H9 (cell line): ENCODE data around the gene ADAM23. TPM values are rescaled to one million over a fixed set of nuclear protein-coding genes. Genes with fewer than 3 reads are reported as not detected.

Source experiments
- DNase-seq: peaks from one replicate; pipeline ENCODE4 v3.0.0-alpha.2; 2017
- H2AFZ ChIP-seq: one replicate; pipeline ENCODE4 v1.6.1; 2013; ENCODE audit warnings: mild to moderate bottlenecking, low read length, control low read depth, moderate library complexity
- H2AK5ac ChIP-seq: 2 replicates; pipeline ENCODE4 v1.6.1; 2013; ENCODE audit warnings: low read length, control low read depth, mixed read lengths; ENCODE audit not compliant: insufficient read length
- H2BK120ac ChIP-seq: one replicate; pipeline ENCODE4 v1.6.1; 2013; ENCODE audit warnings: low read depth, mild to moderate bottlenecking, low read length, control low read depth, inconsistent platforms; ENCODE audit not compliant: poor library complexity, severe bottlenecking
- H2BK12ac ChIP-seq: 2 replicates; pipeline ENCODE4 v1.6.1; 2013; ENCODE audit warnings: low read length, control low read depth, mixed read lengths, low read depth; ENCODE audit not compliant: insufficient read length
- H2BK15ac ChIP-seq: 2 replicates; pipeline ENCODE4 v1.6.1; 2013; ENCODE audit warnings: low read depth, low read length, control low read depth
- H2BK20ac ChIP-seq: one replicate; pipeline ENCODE4 v1.6.1; 2013; ENCODE audit warnings: low read depth, mild to moderate bottlenecking, low read length, control low read depth, inconsistent platforms; ENCODE audit not compliant: poor library complexity, severe bottlenecking
- H2BK5ac ChIP-seq: 2 replicates; pipeline ENCODE4 v1.6.1; 2013; ENCODE audit warnings: low read length, control low read depth, mixed read lengths; ENCODE audit not compliant: insufficient read length
- H3K14ac ChIP-seq: 2 replicates; pipeline ENCODE4 v1.6.1; 2013; ENCODE audit warnings: low read length, control low read depth; ENCODE audit not compliant: insufficient read depth
- H3K18ac ChIP-seq: 2 replicates; pipeline ENCODE4 v1.6.1; 2013; ENCODE audit warnings: low read depth, mild to moderate bottlenecking, mixed read lengths, low read length, control low read depth; ENCODE audit not compliant: insufficient read length
- H3K23ac ChIP-seq: 2 replicates; pipeline ENCODE4 v1.6.1; 2013; ENCODE audit warnings: low read length, control low read depth, mixed read lengths, low read depth; ENCODE audit not compliant: insufficient read length
- H3K23me2 ChIP-seq: 2 replicates; pipeline ENCODE4 v1.6.1; 2013; ENCODE audit warnings: low read depth, mild to moderate bottlenecking, mixed read lengths, low read length, control low read depth; ENCODE audit not compliant: insufficient read length, poor library complexity, severe bottlenecking
- H3K27ac ChIP-seq: 2 replicates; pipeline ENCODE4 v1.5.1; 2013; ENCODE audit warnings: low read length, control low read depth, mixed read lengths, low read depth; ENCODE audit not compliant: insufficient read length
- H3K27me3 ChIP-seq: 2 replicates; pipeline ENCODE4 v1.6.1; 2013; ENCODE audit warnings: low read length, control low read depth, inconsistent platforms; ENCODE audit not compliant: insufficient read depth
- H3K4ac ChIP-seq: 2 replicates; pipeline ENCODE4 v1.6.1; 2013; ENCODE audit warnings: low read depth, mild to moderate bottlenecking, control low read depth, inconsistent platforms, low read length, moderate library complexity
- H3K4me1 ChIP-seq: 2 replicates; pipeline ENCODE4 v1.6.1; 2013; ENCODE audit warnings: low read length, control low read depth, inconsistent platforms; ENCODE audit not compliant: insufficient read depth
- H3K4me2 ChIP-seq: 2 replicates; pipeline ENCODE4 v1.6.1; 2013; ENCODE audit warnings: low read length, control low read depth, mixed read lengths; ENCODE audit not compliant: insufficient read length, insufficient read depth
- H3K56ac ChIP-seq: 2 replicates; pipeline ENCODE4 v1.6.1; 2013; ENCODE audit warnings: low read depth, mild to moderate bottlenecking, mixed read lengths, low read length, control low read depth; ENCODE audit not compliant: insufficient read length
- H3K79me1 ChIP-seq: 2 replicates; pipeline ENCODE4 v1.6.1; 2013; ENCODE audit warnings: low read depth, mild to moderate bottlenecking, moderate library complexity, low read length, control low read depth, inconsistent platforms; ENCODE audit not compliant: insufficient read depth, poor library complexity, severe bottlenecking
- H3K79me2 ChIP-seq: 2 replicates; pipeline ENCODE4 v1.6.1; 2013; ENCODE audit warnings: low read length, control low read depth, inconsistent platforms; ENCODE audit not compliant: insufficient read depth
- H3K9ac ChIP-seq: 2 replicates; pipeline ENCODE4 v1.6.1; 2013; ENCODE audit warnings: low read length, control low read depth, mixed read lengths; ENCODE audit not compliant: insufficient read length; ENCODE audit errors: extremely low read depth
- H3K9me3 ChIP-seq: one replicate; pipeline ENCODE4 v1.6.1; 2013; ENCODE audit warnings: low read depth, low read length, inconsistent platforms; ENCODE audit not compliant: control insufficient read depth
- H3T11ph ChIP-seq: one replicate; pipeline ENCODE4 v1.6.1; 2013; ENCODE audit warnings: mild to moderate bottlenecking, low read length, control low read depth, inconsistent platforms
- H4K20me1 ChIP-seq: one replicate; pipeline ENCODE4 v1.6.1; 2013; ENCODE audit not compliant: control insufficient read depth, insufficient read length, insufficient read depth
- H4K5ac ChIP-seq: 2 replicates; pipeline ENCODE4 v1.6.1; 2013; ENCODE audit warnings: low read depth, mild to moderate bottlenecking, mixed read lengths, low read length, control low read depth; ENCODE audit not compliant: insufficient read length
- H4K8ac ChIP-seq: replicated peaks from 2 replicates; pipeline ENCODE4 v1.6.1; 2013; ENCODE audit warnings: low read length, control low read depth, mixed read lengths, low read depth; ENCODE audit not compliant: insufficient read length
- H4K91ac ChIP-seq: 2 replicates; pipeline ENCODE4 v1.6.1; 2013; ENCODE audit warnings: low read depth, mild to moderate bottlenecking, moderate library complexity, mixed read lengths, low read length, control low read depth; ENCODE audit not compliant: insufficient read length
- H3K27ac Mint-ChIP-seq, 3 experiments: 2 replicates in 2 of 3; 3 replicates in 1 of 3; pipeline ENCODE4 v1.8.0; 2020 to 2021; ENCODE audit warnings: mixed read lengths in 3 of 3, mild to moderate bottlenecking in 1 of 3, moderate library complexity in 1 of 3
- H3K27me3 Mint-ChIP-seq: 2 replicates; pipeline ENCODE4 v1.8.0; 2021; ENCODE audit warnings: low read depth, mild to moderate bottlenecking, moderate library complexity, mixed read lengths
- H3K36me3 Mint-ChIP-seq, 3 experiments: 2 replicates in 2 of 3; 3 replicates in 1 of 3; pipeline ENCODE4 v1.8.0; 2020 to 2021; ENCODE audit warnings: low read depth in 3 of 3, mixed read lengths in 3 of 3; ENCODE audit not compliant: insufficient read depth in 1 of 3
- H3K4me1 Mint-ChIP-seq, 2 experiments: 2 replicates each; pipeline ENCODE4 v1.8.0; 2020; ENCODE audit warnings: mixed read lengths in 2 of 2
- H3K4me3 Mint-ChIP-seq, 2 experiments: 2 replicates in 1 of 2; 3 replicates in 1 of 2; pipeline ENCODE4 v1.8.0; 2020 to 2021; ENCODE audit warnings: mild to moderate bottlenecking in 2 of 2, mixed read lengths in 2 of 2, moderate library complexity in 1 of 2
- H3K9me3 Mint-ChIP-seq, 2 experiments: 2 replicates in 1 of 2; 3 replicates in 1 of 2; pipeline ENCODE4 v1.8.0; 2020; ENCODE audit warnings: mild to moderate bottlenecking in 2 of 2, mixed read lengths in 2 of 2, moderate library complexity in 1 of 2
- CTCF ChIP-seq: fragments of 200-600 bp; sonication (generic); conservative IDR thresholded peaks from 3 replicates; pipeline ENCODE4 v1.8.0; 2021; ENCODE audit warnings: antibody characterized with exemption, mild to moderate bottlenecking
- WGBS: extraction: QIAGEN DNeasy Blood & Tissue Kit; methylation state at CpG from one replicate; pipeline ENCODE4 v1.1.7; 2013; ENCODE audit warnings: missing lambda C conversion rate, low lambda C conversion rate, mixed read lengths; ENCODE audit not compliant: insufficient read length; ENCODE audit errors: extremely low coverage; 5-methylcytosine and 5-hydroxymethylcytosine counted together
- total RNA-seq: library from RNA; stranded (reverse); gene quantifications from 2 replicates; pipeline ENCODE4 v1.2.1, GENCODE V29; 2021

Gene ADAM23
- total RNA-seq, 1 experiment from 2014 or later: 21.4 TPM

GRCh38 chr2:206502729-206503128, 59.4 kb downstream of the ADAM23 start:
- Histone ChIP-seq H2BK5ac (no peak overlapping the region), H2BK15ac (no peak overlapping the region), H2BK20ac (no peak overlapping the region), H3K18ac (no peak overlapping the region), H3K14ac (no peak overlapping the region), H4K20me1 (no peaks in the 10 kb centered on the region), H4K8ac (no peak overlapping the region), H4K91ac (no peak overlapping the region), H3K9ac (no peak overlapping the region), H3T11ph (no peak overlapping the region), H4K5ac (no peak overlapping the region), H2BK120ac (no peak overlapping the region), H3K4me1 (no peaks in the 10 kb centered on the region), H3K27ac (no peak overlapping the region), H3K4me2 (no peak overlapping the region), H3K9me3 (no peaks in the 10 kb centered on the region), H3K56ac (no peak overlapping the region), H3K27me3 (no peaks in the 10 kb centered on the region), H2AFZ (no peak overlapping the region), H3K23ac (no peak overlapping the region), H3K79me1 (no peaks in the 10 kb centered on the region), H3K23me2 (no peaks in the 10 kb centered on the region), H2AK5ac (no peak overlapping the region), H3K4ac (no peak overlapping the region), H2BK12ac (no peak overlapping the region), H3K79me2 (no peaks in the 10 kb centered on the region)
- Mint-ChIP-seq H3K4me3 (no peak overlapping the region), H3K4me1 (no peaks in the 10 kb centered on the region), H3K36me3 (peaks cover 0 to 5% (median 0%) of the 10 kb centered on the region in 3 experiments; a peak in 2 of 7 replicates), H3K9me3 (no peaks in the 10 kb centered on the region), H3K27ac (no peak overlapping the region), H3K27me3 (no peaks in the 10 kb centered on the region)
- no CpG with 5 or more reads among the region's 4 CpGs for WGBS
- peak; percentile 56 for TF ChIP-seq CTCF
- no peak for DNase-seq
